Measurements from ENCODE around the gene FAM149A. TPM values are rescaled to one million over a fixed set of nuclear protein-coding genes. Genes with fewer than 3 reads are reported as not detected.

The FAM149A gene
- total RNA-seq, 1 experiment from 2014 or later: 8.9 TPM

GRCh38 chr4:186144198-186144945 lies 39.9 kb downstream of the FAM149A start:
- intact Hi-C loops (cut with micrococcal nuclease): no loop called here
- ChIA-PET RAD21 (ENCODE audit: low non-redundant PET in 1 of 2, low total read pairs in 2 of 2, uncharacterized antibody in 2 of 2, unreplicated experiment in 2 of 2) (no interaction called here), CTCF (no interaction called here), POLR2A (no interaction called here)
- Histone ChIP-seq H3K4me1 (ENCODE audit: control insufficient read depth in 1 of 2, insufficient read depth in 2 of 2, low read length in 2 of 2) (peaks cover 6 to 17% of the 10 kb centered on the region in 2 experiments), H3K9ac (ENCODE audit: low read length) (peak overlapping the region; percentile 40; the same call in 1 of the 2 replicates), H3K36me3 (ENCODE audit: control insufficient read depth in 1 of 2, insufficient read depth in 2 of 2, low read length in 2 of 2) (no peaks in the 10 kb centered on the region), H3K79me2 (ENCODE audit: insufficient read depth, low read length) (no peaks in the 10 kb centered on the region), H3K27ac (ENCODE audit: low read depth, low read length) (no peak overlapping the region; the same call in 1 of the 2 replicates), H3K4me3 (replicated peaks in 1 of 2; ENCODE audit: low read depth in 1 of 2, low read length in 2 of 2) (peak overlapping the region; percentile 41 to 57), H2AFZ (ENCODE audit: low read depth, low read length, poor library complexity, severe bottlenecking) (no peak overlapping the region), H4K20me1 (ENCODE audit: insufficient read depth) (no peaks in the 10 kb centered on the region), H3K27me3 (ENCODE audit: insufficient read depth, low read length) (peaks cover 4% of the 10 kb centered on the region; the same call in 1 of the 2 replicates), H3K9me3 (ENCODE audit: control insufficient read depth in 1 of 2, insufficient read depth in 1 of 2, low read depth in 1 of 2, low read length in 2 of 2) (no peaks in the 10 kb centered on the region), H3K9me2 (ENCODE audit: insufficient read depth) (no peaks in the 10 kb centered on the region), H3K4me2 (ENCODE audit: low read length) (peak overlapping the region; percentile 92)
- DNase-seq (ENCODE audit: low read depth, low spot score) (no peak), ATAC-seq (peak; percentile 84)
- TF ChIP-seq ATF3 (IDR thresholded peaks at IDR 0.05): no peak
- no peak for TF ChIP-seq POLR2A (IDR thresholded peaks at IDR 0.05; ENCODE audit: borderline replicate concordance, extremely low read depth, insufficient read depth, insufficient read length)
- TF ChIP-seq MAX (IDR thresholded peaks at IDR 0.05): peak; percentile 31; the same call in 1 of the 2 replicates
- no peak for TF ChIP-seq TCF7L2 (IDR thresholded peaks at IDR 0.05; ENCODE audit: borderline replicate concordance, extremely low read depth, insufficient read depth, insufficient read length)
- no peak for TF ChIP-seq ZFX (IDR thresholded peaks at IDR 0.05)
- BruUV-seq (replicated peaks): no TSS peak

GRCh38 chr4:186144946-186145569 lies 40.6 kb downstream of the FAM149A start:
- CTCF ChIA-PET: no interaction called here
- RAD21 ChIA-PET (ENCODE audit: low non-redundant PET in 1 of 2, low total read pairs in 2 of 2, uncharacterized antibody in 2 of 2, unreplicated experiment in 2 of 2): no interaction called here
- Histone ChIP-seq H4K20me1 (ENCODE audit: insufficient read depth) (no peaks in the 10 kb centered on the region), H3K9ac (ENCODE audit: low read length) (peak overlapping the region; percentile 62), H3K36me3 (ENCODE audit: control insufficient read depth in 1 of 2, insufficient read depth in 2 of 2, low read length in 2 of 2) (no peaks in the 10 kb centered on the region), H2AFZ (ENCODE audit: low read depth, low read length, poor library complexity, severe bottlenecking) (no peak overlapping the region), H3K9me3 (ENCODE audit: control insufficient read depth in 1 of 2, insufficient read depth in 1 of 2, low read depth in 1 of 2, low read length in 2 of 2) (no peaks in the 10 kb centered on the region), H3K4me2 (ENCODE audit: low read length) (peak overlapping the region; percentile 92), H3K4me3 (replicated peaks in 1 of 2; ENCODE audit: low read depth in 1 of 2, low read length in 2 of 2) (peak overlapping the region; percentile 50 to 64), H3K79me2 (ENCODE audit: insufficient read depth, low read length) (no peaks in the 10 kb centered on the region), H3K27ac (ENCODE audit: low read depth, low read length) (no peak overlapping the region; the same call in 1 of the 2 replicates), H3K9me2 (ENCODE audit: insufficient read depth) (no peaks in the 10 kb centered on the region), H3K4me1 (ENCODE audit: control insufficient read depth in 1 of 2, insufficient read depth in 2 of 2, low read length in 2 of 2) (peaks cover 6 to 17% of the 10 kb centered on the region in 2 experiments), H3K27me3 (ENCODE audit: insufficient read depth, low read length) (peaks cover 4% of the 10 kb centered on the region; the same call in 1 of the 2 replicates)
- TF ChIP-seq ZFX (IDR thresholded peaks at IDR 0.05) (peak; percentile 69), RAD21 (IDR thresholded peaks at IDR 0.05; ENCODE audit: low read depth) (no peak), TCF7L2 (IDR thresholded peaks at IDR 0.05; ENCODE audit: borderline replicate concordance, extremely low read depth, insufficient read depth, insufficient read length) (peak; percentile 35)
- BruUV-seq (replicated peaks): no TSS peak
- intact Hi-C loops (cut with micrococcal nuclease): no loop called here
- ATAC-seq: peak; percentile 81
- no peak for DNase-seq (ENCODE audit: low read depth, low spot score)
- POLR2A ChIA-PET: no interaction called here

Data from HCT116 (cell line).